HepG2 (cell line): Measurements from ENCODE around the gene TMEM190. TPM values are rescaled to one million over a fixed set of nuclear protein-coding genes. Genes with fewer than 3 reads are reported as not detected.
A peak's percentile ranks its signal among the peaks of the same experiment; 100 is the strongest.

Experiments
- AFF4 ChIP-seq: sonication (generic); formaldehyde crosslinking; IDR thresholded peaks from 2 replicates; pipeline ENCODE4 v1.4.0; 2020; ENCODE audit warnings: missing genetic modification reagents
- CAMTA2 ChIP-seq: sonication (generic); formaldehyde crosslinking; IDR thresholded peaks from 2 replicates; pipeline ENCODE4 v1.4.0; 2020; ENCODE audit warnings: mild to moderate bottlenecking, missing genetic modification reagents, borderline replicate concordance
- HMGA1 ChIP-seq: sonication (generic); formaldehyde crosslinking; conservative IDR thresholded peaks from 2 replicates; pipeline ENCODE4 v1.4.0; 2020; ENCODE audit warnings: missing genetic modification reagents
- HNF1A ChIP-seq, 2 experiments: sonication (generic) in 1 of 2; formaldehyde crosslinking in 1 of 2; IDR thresholded peaks; 2 replicates each; pipeline versions ENCODE4 v1.4.0 to v1.6.1; 2016 to 2020; ENCODE audit warnings: borderline replicate concordance in 1 of 2, low read depth in 1 of 2, mild to moderate bottlenecking in 1 of 2, missing genetic modification reagents in 1 of 2
- HOMEZ ChIP-seq: IDR thresholded peaks from 2 replicates; pipeline ENCODE4 v1.6.1; 2016; ENCODE audit warnings: low read depth
- TFDP1 ChIP-seq: IDR thresholded peaks from 2 replicates; pipeline ENCODE4 v1.6.1; 2016; ENCODE audit warnings: missing compliant biosample characterization, missing genetic modification reagents, borderline replicate concordance
- TGIF2 ChIP-seq: IDR thresholded peaks from 2 replicates; pipeline ENCODE4 v1.6.1; 2016; ENCODE audit warnings: control low read depth, missing compliant biosample characterization
- ZFP90 ChIP-seq: sonication (generic); formaldehyde crosslinking; IDR thresholded peaks from 2 replicates; pipeline ENCODE4 v1.8.0; 2022; ENCODE audit warnings: missing genetic modification reagents, mild to moderate bottlenecking, inconsistent platforms, borderline replicate concordance
- ZMYM4 ChIP-seq: sonication (generic); formaldehyde crosslinking; IDR thresholded peaks from 2 replicates; pipeline ENCODE4 v1.8.1; 2023; ENCODE audit warnings: mild to moderate bottlenecking, missing genetic modification reagents
- ZNF513 ChIP-seq: sonication (generic); formaldehyde crosslinking; conservative IDR thresholded peaks from 2 replicates; pipeline ENCODE4 v1.5.0; 2020; ENCODE audit warnings: missing genetic modification reagents
- ZSCAN9 ChIP-seq: IDR thresholded peaks from 2 replicates; pipeline ENCODE4 v1.6.1; 2016; ENCODE audit warnings: borderline replicate concordance
- polyA plus RNA-seq, 8 experiments: library from polyadenylated mRNA; depleted of rRNA in 3 of 8; stranded (reverse) in 7 of 8; unstranded in 1 of 8; fragments of >200 nt; fragmentation: Illumina TruSeq in 4 of 8; extraction: Trizol in 4 of 8; gene quantifications; 2 replicates each; pipeline versions ENCODE4 v1.2.1 to v1.2.3, GENCODE V29; 2011 to 2016; ENCODE audit warnings: low read depth in 4 of 8, missing spikeins in 1 of 8, mixed read lengths in 1 of 8; ENCODE audit not compliant: insufficient read depth in 1 of 8
- total RNA-seq, 5 experiments: library from RNA; depleted of rRNA; stranded (reverse); fragments of >200 nt; fragmentation: Illumina TruSeq; extraction: Trizol; gene quantifications; 2 replicates each; pipeline ENCODE4 v1.2.3, GENCODE V29; 2016; ENCODE audit warnings: low read depth in 1 of 5

TMEM190 gene
- total and polyA plus RNA-seq, 2 of the 13 experiments (the other 11 are each of a cell fraction or from before 2014, with no cell fraction given): 0.35 to 0.83 TPM

GRCh38 chr19:55385724-55386492, 9.3 kb downstream of the TMEM190 start, which contains the start of gene RPL28 (continued):
- TF ChIP-seq ZNF513 (CRISPR knock-in tag) (no peak), ZFP90 (CRISPR knock-in tag) (peak; percentile 51; the same call in 1 of the 2 replicates), CAMTA2 (peak; percentile 55; the same call in 1 of the 2 replicates), HMGA1 (CRISPR knock-in tag) (no peak), TGIF2 (peak; percentile 61; the same call in 1 of the 2 replicates), HOMEZ (CRISPR knock-in tag) (no peak), ZMYM4 (CRISPR knock-in tag) (peak; percentile 44; the same call in 1 of the 2 replicates), AFF4 (CRISPR knock-in tag) (peak; percentile 89; the same call in 1 of the 2 replicates), TFDP1 (CRISPR knock-in tag) (peak; percentile 73; the same call in 1 of the 2 replicates), HNF1A (IDR thresholded peaks at IDR 0.05; ENCODE audit: low read depth) (no peak), HNF1A (CRISPR knock-in tag; IDR thresholded peaks at IDR 0.05; ENCODE audit: borderline replicate concordance) (peak; percentile 43; the same call in 1 of the 2 replicates), ZSCAN9 (0 out of 2 replicates have a peak, but pooled peaks have one; percentile 46)
